Effector memory CD4-positive, alpha-beta T cell (primary cell): ENCODE data around the gene ARHGAP19.
A peak's percentile ranks its signal among the peaks of the same experiment; 100 is the strongest.

Source experiments
- DNase-seq, 3 donors: peaks; one replicate each; pipeline ENCODE4 v3.0.0-alpha.2; 2020
- H3K27ac ChIP-seq: 2 replicates; pipeline ENCODE4 v1.7.0; 2013; ENCODE audit warnings: mild to moderate bottlenecking, low read length, moderate library complexity; ENCODE audit not compliant: insufficient read depth, poor library complexity, severe bottlenecking
- H3K27me3 ChIP-seq: replicated peaks from 2 replicates; pipeline ENCODE4 v1.7.0; 2013; ENCODE audit warnings: mild to moderate bottlenecking, low read length; ENCODE audit not compliant: insufficient read depth, control insufficient read depth, poor library complexity, severe bottlenecking
- H3K36me3 ChIP-seq: 2 replicates; pipeline ENCODE4 v1.7.0; 2013; ENCODE audit warnings: mild to moderate bottlenecking, low read length, moderate library complexity; ENCODE audit not compliant: control insufficient read depth, insufficient read depth
- H3K4me1 ChIP-seq: 2 replicates; pipeline ENCODE4 v1.7.0; 2013; ENCODE audit warnings: low read length, mild to moderate bottlenecking; ENCODE audit not compliant: control insufficient read depth, insufficient read depth, poor library complexity, severe bottlenecking
- H3K4me3 ChIP-seq: 2 replicates; pipeline ENCODE4 v1.7.0; 2013; ENCODE audit warnings: low read length, low read depth, mild to moderate bottlenecking; ENCODE audit not compliant: insufficient read depth, poor library complexity, severe bottlenecking
- H3K9me3 ChIP-seq: 2 replicates; pipeline ENCODE4 v1.7.0; 2013; ENCODE audit warnings: mild to moderate bottlenecking, low read length, moderate library complexity; ENCODE audit not compliant: control insufficient read depth
- total RNA-seq, 3 donors: gene quantifications; one replicate each; lab custom pipeline; 2026; lab: John Stamatoyannopoulos, UW

The ARHGAP19 gene, protein sequence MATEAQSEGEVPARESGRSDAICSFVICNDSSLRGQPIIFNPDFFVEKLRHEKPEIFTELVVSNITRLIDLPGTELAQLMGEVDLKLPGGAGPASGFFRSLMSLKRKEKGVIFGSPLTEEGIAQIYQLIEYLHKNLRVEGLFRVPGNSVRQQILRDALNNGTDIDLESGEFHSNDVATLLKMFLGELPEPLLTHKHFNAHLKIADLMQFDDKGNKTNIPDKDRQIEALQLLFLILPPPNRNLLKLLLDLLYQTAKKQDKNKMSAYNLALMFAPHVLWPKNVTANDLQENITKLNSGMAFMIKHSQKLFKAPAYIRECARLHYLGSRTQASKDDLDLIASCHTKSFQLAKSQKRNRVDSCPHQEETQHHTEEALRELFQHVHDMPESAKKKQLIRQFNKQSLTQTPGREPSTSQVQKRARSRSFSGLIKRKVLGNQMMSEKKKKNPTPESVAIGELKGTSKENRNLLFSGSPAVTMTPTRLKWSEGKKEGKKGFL
- 13.8 to 21.6 (median 17.2) reads per million in 3 donors for total RNA-seq

- Histone ChIP-seq H3K27ac (peak within 1 kb of the TSS; percentile 70), H3K36me3 (peaks cover 2% of the 10 kb centered on the region), H3K27me3 (no peaks in the 10 kb centered on the region), H3K4me1 (no peaks in the 10 kb centered on the region), H3K4me3 (peak within 1 kb of the TSS; percentile 93), H3K9me3 (no peaks in the 10 kb centered on the region)
- peak; percentile 84 to 92 (median 90) for DNase-seq
Measured at GRCh38 chr10:97292097-97292861, at the start of gene ARHGAP19. TSS of gene ARHGAP19 (minus strand) at chr10:97292637. CDS start at chr10:97292627, 10 bp downstream.

- no peaks in the 10 kb centered on the region for H3K4me1 ChIP-seq
- no peak overlapping the region for H3K27ac ChIP-seq
- H3K36me3 ChIP-seq = no peaks in the 10 kb centered on the region
- no peak overlapping the region for H3K4me3 ChIP-seq
- DNase-seq = no peak
- no peaks in the 10 kb centered on the region for H3K9me3 ChIP-seq
- no peaks in the 10 kb centered on the region for H3K27me3 ChIP-seq
Measured at GRCh38 chr10:97341416-97341815, 49.0 kb upstream of the ARHGAP19 start.

GRCh38 chr10:97338041-97338440 lies 45.6 kb upstream of the ARHGAP19 start:
- Histone ChIP-seq H3K4me1 (peaks cover 9% of the 10 kb centered on the region), H3K27ac (no peak overlapping the region), H3K36me3 (no peaks in the 10 kb centered on the region), H3K9me3 (no peaks in the 10 kb centered on the region), H3K27me3 (no peaks in the 10 kb centered on the region), H3K4me3 (no peak overlapping the region)
- no peak for DNase-seq

GRCh38 chr10:97336942-97337831 lies 44.8 kb upstream of the ARHGAP19 start:
- H3K4me3 ChIP-seq = no peak overlapping the region
- H3K27me3 ChIP-seq = no peaks in the 10 kb centered on the region
- H3K4me1 ChIP-seq = peaks cover 17% of the 10 kb centered on the region
- no peaks in the 10 kb centered on the region for H3K9me3 ChIP-seq
- no peak for DNase-seq
- no peak overlapping the region for H3K27ac ChIP-seq
- H3K36me3 ChIP-seq = no peaks in the 10 kb centered on the region

DNA sequence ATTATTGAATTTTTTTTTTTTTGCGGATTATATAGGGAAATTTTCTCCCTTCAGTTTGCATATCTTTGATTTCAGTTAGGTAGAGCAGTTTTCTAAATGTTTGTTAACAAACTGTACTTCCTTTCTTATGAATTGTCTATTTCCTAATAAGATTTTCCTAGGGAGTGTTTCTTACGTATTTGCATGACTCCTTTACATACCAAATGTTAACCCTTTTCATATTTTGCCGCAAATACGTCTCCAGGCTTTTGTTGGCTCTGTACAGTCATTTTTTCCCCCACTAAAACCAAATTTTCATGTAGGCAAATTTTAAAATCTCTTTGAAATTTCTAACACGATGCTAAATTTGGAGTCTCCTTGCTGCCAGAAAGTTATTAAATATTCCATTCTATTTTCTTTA lies 44.0 kb upstream of the ARHGAP19 start:
- H3K27me3 ChIP-seq = no peaks in the 10 kb centered on the region
- DNase-seq = no peak
- H3K4me3 ChIP-seq = no peak overlapping the region
- H3K27ac ChIP-seq = no peak overlapping the region
- H3K36me3 ChIP-seq = no peaks in the 10 kb centered on the region
- H3K4me1 ChIP-seq = peaks cover 24% of the 10 kb centered on the region
- H3K9me3 ChIP-seq = no peaks in the 10 kb centered on the region

- Histone ChIP-seq H3K27ac (no peak overlapping the region), H3K4me1 (peaks cover 28% of the 10 kb centered on the region), H3K9me3 (no peaks in the 10 kb centered on the region), H3K4me3 (no peak overlapping the region), H3K36me3 (no peaks in the 10 kb centered on the region), H3K27me3 (no peaks in the 10 kb centered on the region)
- no peak for DNase-seq
Measured at GRCh38 chr10:97336006-97336405, 43.6 kb upstream of the ARHGAP19 start.

GRCh38 chr10:97335188-97335619 lies 42.8 kb upstream of the ARHGAP19 start:
- Histone ChIP-seq H3K4me1 (peaks cover 29% of the 10 kb centered on the region), H3K36me3 (no peaks in the 10 kb centered on the region), H3K9me3 (no peaks in the 10 kb centered on the region), H3K27me3 (no peaks in the 10 kb centered on the region), H3K27ac (peak overlapping the region; percentile 97), H3K4me3 (peak overlapping the region; percentile 67)
- DNase-seq = no peak

DNA sequence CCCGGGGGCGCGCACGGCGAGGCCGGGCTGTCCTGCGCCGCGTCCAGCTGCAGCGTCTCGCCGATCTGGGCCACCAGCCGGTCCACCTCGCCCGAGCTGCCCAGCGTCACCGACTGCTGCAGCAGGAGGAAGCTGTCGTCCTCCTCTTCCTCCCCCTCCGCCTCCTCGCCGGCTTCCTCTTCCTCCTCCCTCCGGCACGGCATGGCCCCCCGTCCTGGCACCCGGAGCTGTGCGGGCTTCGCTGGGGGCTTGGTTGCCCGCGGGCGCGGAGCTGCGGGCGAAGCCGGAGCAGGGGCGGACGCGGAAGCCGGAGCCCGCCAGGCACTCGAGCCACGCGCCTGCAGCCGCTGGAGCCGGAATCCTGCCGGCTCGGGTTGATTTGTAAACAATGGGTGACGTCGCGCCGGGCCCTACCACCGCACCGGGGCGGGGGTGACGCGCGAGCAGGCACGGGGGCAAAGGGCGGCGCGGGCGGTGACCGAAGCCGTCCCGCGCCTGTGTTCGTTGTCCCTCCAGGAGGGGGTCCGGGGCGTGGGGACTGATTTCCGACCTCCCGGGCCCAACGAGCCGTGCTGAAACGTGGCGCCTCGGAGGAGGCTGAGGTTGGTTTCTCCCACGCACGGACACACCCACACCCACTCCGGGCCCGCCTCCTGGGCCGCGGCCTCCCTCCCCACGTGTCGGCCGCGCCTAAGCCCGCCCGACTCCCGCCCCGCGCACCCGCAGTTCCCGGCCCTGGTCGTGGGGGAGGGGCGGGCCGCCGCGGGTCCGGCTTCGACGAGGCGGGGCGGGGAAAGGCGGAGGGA lies 42.1 kb upstream of the ARHGAP19 start, which contains the start of gene FRAT2:
TSS of gene FRAT2 (minus strand) at position 360 of the 806 bp plus-strand sequence. CDS start at position 203, 157 bp downstream.
- Histone ChIP-seq H3K9me3 (no peaks in the 10 kb centered on the region), H3K27ac (peak within 1 kb of the TSS; percentile 97), H3K4me3 (peak within 1 kb of the TSS; percentile 67), H3K36me3 (no peaks in the 10 kb centered on the region), H3K4me1 (peaks cover 29% of the 10 kb centered on the region), H3K27me3 (no peaks in the 10 kb centered on the region)
- DNase-seq = peak; percentile 75 to 82 (median 80)
